IMR-90 (cell line): ENCODE results near the gene IKBIP. TPM values are rescaled to one million over a fixed set of nuclear protein-coding genes. Genes with fewer than 3 reads are reported as not detected.

ENCODE experiments used
- ATAC-seq: fragments of 200-7000 bp; cut with Tn5 transposase; 2 replicates; pipeline ENCODE4 v1.9.1; 2020; ENCODE audit warnings: low read depth, mild to moderate bottlenecking, moderate library complexity
- BruUV-seq: library from RNA; stranded (reverse); fragments of 400-500 nt; replicated peaks from 2 replicates; lab custom pipeline; 2021; lab: Mats Ljungman, UMichigan
- CTCF ChIA-PET: fragments of 300-600 bp; formaldehyde crosslinking; extraction: SDS; loops from one replicate; lab custom pipeline; 2021; ENCODE audit warnings: antibody characterized with exemption; lab: Yijun Ruan, JAX
- POLR2A ChIA-PET: fragments of 300-600 bp; sonication (Branson Sonifier 250); formaldehyde crosslinking; loops from one replicate; lab custom pipeline; 2022; ENCODE audit warnings: antibody characterized with exemption; ENCODE audit not compliant: unreplicated experiment; lab: Charles Lee
- DNase-seq: peaks from one replicate; pipeline ENCODE4 v3.0.0; 2013
- H2AFZ ChIP-seq: replicated peaks from 2 replicates; pipeline ENCODE3; 2013; ENCODE audit warnings: low read length, mild to moderate bottlenecking; ENCODE audit not compliant: poor library complexity
- H2AK5ac ChIP-seq: 2 replicates; pipeline ENCODE4 v1.6.1; 2013; ENCODE audit warnings: low read depth, low read length, inconsistent platforms
- H2AK9ac ChIP-seq: replicated peaks from 2 replicates; pipeline ENCODE3; 2013; ENCODE audit warnings: mild to moderate bottlenecking, low read depth, low read length, moderate library complexity; ENCODE audit not compliant: poor library complexity
- H2BK120ac ChIP-seq: 2 replicates; pipeline ENCODE4 v1.6.1; 2013; ENCODE audit warnings: low read depth, low read length, inconsistent platforms
- H2BK15ac ChIP-seq: 3 replicates; pipeline ENCODE4 v1.6.1; 2013; ENCODE audit warnings: low read depth, low read length, inconsistent platforms
- H2BK20ac ChIP-seq: 2 replicates; pipeline ENCODE4 v1.6.1; 2013; ENCODE audit warnings: low read depth, mild to moderate bottlenecking, inconsistent platforms, low read length, moderate library complexity
- H2BK5ac ChIP-seq: 2 replicates; pipeline ENCODE4 v1.6.1; 2013; ENCODE audit warnings: mild to moderate bottlenecking, low read depth, low read length, inconsistent platforms; ENCODE audit not compliant: poor library complexity, severe bottlenecking
- H3K14ac ChIP-seq: replicated peaks from 2 replicates; pipeline ENCODE4 v1.6.1; 2013; ENCODE audit warnings: low read depth, low read length, inconsistent platforms
- H3K18ac ChIP-seq: 2 replicates; pipeline ENCODE4 v1.6.1; 2013; ENCODE audit warnings: low read depth, low read length, control low read depth
- H3K23ac ChIP-seq: 2 replicates; pipeline ENCODE4 v1.6.1; 2013; ENCODE audit warnings: low read depth, low read length, inconsistent platforms
- H3K27ac ChIP-seq: 2 replicates; pipeline ENCODE4 v1.5.1; 2013; ENCODE audit warnings: mild to moderate bottlenecking, control low read depth, low read length; ENCODE audit not compliant: insufficient read depth
- H3K27me3 ChIP-seq: 2 replicates; pipeline ENCODE4 v1.6.1; 2013; ENCODE audit warnings: low read length; ENCODE audit not compliant: control insufficient read depth, insufficient read depth
- H3K36me3 ChIP-seq: 2 replicates; pipeline ENCODE4 v1.6.1; 2013; ENCODE audit warnings: low read length, mixed read lengths; ENCODE audit not compliant: control insufficient read depth, insufficient read depth
- H3K4ac ChIP-seq: 2 replicates; pipeline ENCODE4 v1.6.1; 2013; ENCODE audit warnings: low read depth, low read length, inconsistent platforms
- H3K4me1 ChIP-seq: 2 replicates; pipeline ENCODE4 v1.6.1; 2013; ENCODE audit warnings: low read length, mixed read lengths; ENCODE audit not compliant: control insufficient read depth, insufficient read depth
- H3K4me2 ChIP-seq: 2 replicates; pipeline ENCODE4 v1.6.1; 2013; ENCODE audit warnings: low read depth, mild to moderate bottlenecking, control low read depth, low read length, moderate library complexity
- H3K4me3 ChIP-seq: 2 replicates; pipeline ENCODE4 v1.5.1; 2013; ENCODE audit warnings: low read depth, mild to moderate bottlenecking, control low read depth, low read length, moderate library complexity; ENCODE audit not compliant: insufficient read depth
- H3K56ac ChIP-seq: 2 replicates; pipeline ENCODE4 v1.6.1; 2013; ENCODE audit warnings: low read length, inconsistent platforms; ENCODE audit not compliant: insufficient read depth; ENCODE audit errors: extremely low read depth
- H3K79me1 ChIP-seq, 2 experiments: 2 replicates each; pipeline ENCODE4 v1.6.1; 2013; ENCODE audit warnings: low read length in 2 of 2, inconsistent platforms in 1 of 2, low read depth in 1 of 2
- H3K9ac ChIP-seq: 2 replicates; pipeline ENCODE4 v1.6.1; 2013; ENCODE audit warnings: low read depth, low read length, control low read depth
- H3K9me1 ChIP-seq: 2 replicates; pipeline ENCODE4 v1.6.1; 2013; ENCODE audit warnings: low read length, inconsistent platforms; ENCODE audit not compliant: insufficient read depth
- H3K9me3 ChIP-seq: 2 replicates; pipeline ENCODE4 v1.6.1; 2013; ENCODE audit warnings: low read length; ENCODE audit not compliant: control insufficient read depth, insufficient read depth
- H4K20me1 ChIP-seq: 2 replicates; pipeline ENCODE4 v1.6.1; 2013; ENCODE audit warnings: low read length, inconsistent platforms; ENCODE audit not compliant: insufficient read depth
- H4K5ac ChIP-seq: 2 replicates; pipeline ENCODE4 v1.6.1; 2013; ENCODE audit warnings: mild to moderate bottlenecking, low read depth, low read length, control low read depth
- H4K8ac ChIP-seq, 2 experiments: 2 replicates each; pipeline ENCODE4 v1.6.1; 2013; ENCODE audit warnings: low read depth in 2 of 2, low read length in 2 of 2, control low read depth in 1 of 2, inconsistent platforms in 1 of 2
- H4K91ac ChIP-seq: 2 replicates; pipeline ENCODE4 v1.6.1; 2013; ENCODE audit warnings: low read depth, low read length, inconsistent platforms; ENCODE audit not compliant: insufficient read depth
- CEBPB ChIP-seq: IDR thresholded peaks from 2 replicates; pipeline ENCODE4 v1.6.1; 2012; ENCODE audit warnings: low read depth, low read length, improper control_type of control experiment
- CHD1 ChIP-seq: IDR thresholded peaks from 2 replicates; pipeline ENCODE4 v1.6.1; 2012; ENCODE audit warnings: low read depth, low read length, improper control_type of control experiment
- FOS ChIP-seq: fragments of 150-350 bp; IDR thresholded peaks from 2 replicates; pipeline ENCODE4 v1.6.1; 2016; ENCODE audit warnings: low read depth, low read length
- MAFK ChIP-seq: IDR thresholded peaks from 2 replicates; pipeline ENCODE4 v1.6.1; 2012; ENCODE audit warnings: low read depth, low read length, improper control_type of control experiment
- MAZ ChIP-seq: IDR thresholded peaks from 2 replicates; pipeline ENCODE4 v1.6.1; 2012; ENCODE audit warnings: low read depth, mild to moderate bottlenecking, low read length, improper control_type of control experiment, moderate library complexity, borderline replicate concordance
- NFE2L2 ChIP-seq: fragments of 150-350 bp; IDR thresholded peaks from 2 replicates; pipeline ENCODE4 v1.6.1; 2016; ENCODE audit warnings: low read depth, mild to moderate bottlenecking, low read length
- POLR2A ChIP-seq: IDR thresholded peaks from 2 replicates; pipeline ENCODE4 v1.6.1; 2012; ENCODE audit warnings: mild to moderate bottlenecking, low read depth, low read length
- RAD21 ChIP-seq: IDR thresholded peaks from 2 replicates; pipeline ENCODE4 v1.6.1; 2012; ENCODE audit warnings: low read length, improper control_type of control experiment
- RCOR1 ChIP-seq: IDR thresholded peaks from 2 replicates; pipeline ENCODE4 v1.6.1; 2012; ENCODE audit warnings: mild to moderate bottlenecking, low read length, improper control_type of control experiment; ENCODE audit not compliant: insufficient replicate concordance
- RFX5 ChIP-seq: IDR thresholded peaks from 2 replicates; pipeline ENCODE4 v1.8.0; 2012; ENCODE audit warnings: low read depth, mild to moderate bottlenecking, low read length, moderate library complexity
- SMC3 ChIP-seq: fragments of 150-350 bp; IDR thresholded peaks from 2 replicates; pipeline ENCODE4 v1.6.1; 2016; ENCODE audit warnings: low read depth, mild to moderate bottlenecking, antibody characterized with exemption, low read length, moderate library complexity
- WGBS, 2 experiments: methylation state at CpG; one replicate each; pipeline versions ENCODE4 v1.1.5 to v1.1.7; 2013; ENCODE audit warnings: missing lambda C conversion rate in 2 of 2; ENCODE audit not compliant: insufficient read length in 1 of 2; ENCODE audit errors: extremely low coverage in 2 of 2; 5-methylcytosine and 5-hydroxymethylcytosine counted together
- dilution Hi-C: fragments of 300-500 bp; cut with HindIII; formaldehyde crosslinking; loops from one replicate; pipeline ENCODE4 v1.14.3; 2018; ENCODE audit warnings: low sequenced_read_pairs; ENCODE audit not compliant: unreplicated experiment
- in situ Hi-C: fragments of 300-500 bp; cut with MboI; formaldehyde crosslinking; loops from 3 replicates; pipeline ENCODE4 v1.14.3; 2019; ENCODE audit warnings: low sequenced_read_pairs, inconsistent platforms, mixed read lengths
- intact Hi-C: fragments of 100-400 bp; cut with micrococcal nuclease; formaldehyde crosslinking; loops from 2 replicates; pipeline ENCODE4 v1.10.0; 2022
- polyA plus RNA-seq, 3 experiments: library from polyadenylated mRNA; depleted of rRNA; stranded (reverse); fragments of >200 nt; gene quantifications; 2 replicates each; pipeline ENCODE4 v1.2.3, GENCODE V29; 2012; ENCODE audit warnings: low replicate concordance in 1 of 3
- total RNA-seq: library from RNA; depleted of rRNA; stranded (reverse); fragments of >200 nt; gene quantifications from 2 replicates; pipeline ENCODE4 v1.2.3, GENCODE V29; 2012
- TF ChIP-seq, protein P1 (sequence below): fragments of 150-350 bp; IDR thresholded peaks from 2 replicates; pipeline ENCODE4 v1.6.1; 2016; ENCODE audit warnings: low read depth, mild to moderate bottlenecking, low read length, moderate library complexity, borderline replicate concordance
- TF ChIP-seq, protein P2 (sequence below): fragments of 150-350 bp; IDR thresholded peaks from 2 replicates; pipeline ENCODE4 v1.6.1; 2017; ENCODE audit warnings: mild to moderate bottlenecking, antibody characterized with exemption, low read length, low read depth
- TF ChIP-seq, protein P3 (sequence below): conservative IDR thresholded peaks from 2 replicates; pipeline ENCODE4 v1.5.1; 2012; ENCODE audit warnings: mild to moderate bottlenecking, low read depth, low read length, improper control_type of control experiment

Gene IKBIP
- total and polyA plus RNA-seq, 2 of the 4 experiments (the other 2 are of a cell fraction), result 37.1 to 52.7 TPM

DNA sequence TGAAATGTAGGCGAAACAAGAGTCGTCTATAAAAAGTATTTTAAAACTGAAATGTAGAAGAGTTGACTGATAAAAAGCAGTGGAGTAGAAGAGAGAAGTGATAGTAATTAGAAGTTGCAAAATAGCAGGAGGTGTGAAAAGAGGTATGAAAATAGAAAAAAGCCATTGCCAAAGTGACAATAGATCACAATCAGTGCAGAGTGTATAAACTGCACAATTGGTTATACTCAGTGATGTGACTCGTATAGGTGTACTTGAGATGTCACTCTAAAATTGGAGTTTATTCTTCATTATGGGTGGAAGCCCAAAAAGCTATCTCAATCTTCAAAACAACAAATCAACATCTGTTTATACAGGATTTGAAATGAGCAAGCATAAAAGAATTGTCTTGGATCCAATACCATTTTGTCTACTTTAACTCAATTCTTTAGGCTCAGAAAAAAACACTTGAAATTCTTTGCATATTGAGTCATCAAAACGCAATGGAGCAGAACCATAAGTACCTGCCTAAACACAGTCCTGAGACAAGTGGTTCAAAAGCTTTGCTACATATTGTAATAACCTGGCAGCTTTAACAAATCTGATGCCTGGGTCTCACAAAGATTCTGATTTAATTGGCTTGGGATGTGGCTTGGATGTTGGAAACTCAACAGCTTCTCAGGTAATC, 8.8 kb downstream of the IKBIP start:
- DNase-seq (peak; percentile 77), ATAC-seq (peak; percentile 92)
- intact Hi-C loops (no loop called here), dilution Hi-C loops (no loop called here), in situ Hi-C loops (loop anchor here (5.0 kb wide), 1 partner anchor 33 kb away; no protein-coding TSS in a partner anchor)
- Histone ChIP-seq H3K4me2 (peak overlapping the region; percentile 58; the same call in 1 of the 2 replicates), H3K9me3 (no peaks in the 10 kb centered on the region), H4K20me1 (peaks cover 22% of the 10 kb centered on the region), H3K27me3 (no peaks in the 10 kb centered on the region), H3K14ac (no peak overlapping the region), H2BK120ac (no peak overlapping the region), H2BK20ac (peak overlapping the region; percentile 44; the same call in 1 of the 2 replicates), H4K91ac (peak overlapping the region; percentile 14; the same call in 1 of the 2 replicates), H3K79me1 (peaks cover 15 to 55% of the 10 kb centered on the region in 2 experiments), H3K56ac (peak overlapping the region; percentile 13; the same call in 1 of the 2 replicates), H3K18ac (no peak overlapping the region), H3K9ac (no peak overlapping the region), H2AK9ac (no peak overlapping the region), H4K8ac (no peak overlapping the region), H3K4me3 (no peak overlapping the region), H2AK5ac (no peak overlapping the region), H2BK5ac (peak overlapping the region; percentile 67), H2AFZ (no peak overlapping the region), H3K9me1 (peaks cover 6% of the 10 kb centered on the region), H3K4me1 (peaks cover 6% of the 10 kb centered on the region; the same call in 1 of the 2 replicates), H4K5ac (no peak overlapping the region), H3K23ac (0 out of 2 replicates have a peak overlapping the region, but pooled peaks have one; percentile 46), H3K27ac (no peak overlapping the region), H3K4ac (no peak overlapping the region), H2BK15ac (0 out of 3 replicates have a peak overlapping the region, but pooled peaks have one; percentile 7), H3K36me3 (peaks cover 18% of the 10 kb centered on the region)
- WGBS, 2 experiments, result 100% methylated on average over 2 of the region's 4 CpGs; no CpG with 5 or more reads in 1 of the 2 experiments
- BruUV-seq, result no TSS peak
- POLR2A ChIA-PET, result no interaction called here
- CTCF ChIA-PET, result interaction anchor here (0.9 kb wide), 1 partner anchor 14 kb away, joined by 3 read pairs; no protein-coding TSS in a partner anchor
- no peak for TF ChIP-seq RAD21
- no peak for TF ChIP-seq NFE2L2
- TF ChIP-seq, protein P1, sequence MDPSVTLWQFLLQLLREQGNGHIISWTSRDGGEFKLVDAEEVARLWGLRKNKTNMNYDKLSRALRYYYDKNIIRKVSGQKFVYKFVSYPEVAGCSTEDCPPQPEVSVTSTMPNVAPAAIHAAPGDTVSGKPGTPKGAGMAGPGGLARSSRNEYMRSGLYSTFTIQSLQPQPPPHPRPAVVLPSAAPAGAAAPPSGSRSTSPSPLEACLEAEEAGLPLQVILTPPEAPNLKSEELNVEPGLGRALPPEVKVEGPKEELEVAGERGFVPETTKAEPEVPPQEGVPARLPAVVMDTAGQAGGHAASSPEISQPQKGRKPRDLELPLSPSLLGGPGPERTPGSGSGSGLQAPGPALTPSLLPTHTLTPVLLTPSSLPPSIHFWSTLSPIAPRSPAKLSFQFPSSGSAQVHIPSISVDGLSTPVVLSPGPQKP, result no peak
- no peak for TF ChIP-seq SMC3
- TF ChIP-seq CEBPB, result no peak
- TF ChIP-seq, protein P2, sequence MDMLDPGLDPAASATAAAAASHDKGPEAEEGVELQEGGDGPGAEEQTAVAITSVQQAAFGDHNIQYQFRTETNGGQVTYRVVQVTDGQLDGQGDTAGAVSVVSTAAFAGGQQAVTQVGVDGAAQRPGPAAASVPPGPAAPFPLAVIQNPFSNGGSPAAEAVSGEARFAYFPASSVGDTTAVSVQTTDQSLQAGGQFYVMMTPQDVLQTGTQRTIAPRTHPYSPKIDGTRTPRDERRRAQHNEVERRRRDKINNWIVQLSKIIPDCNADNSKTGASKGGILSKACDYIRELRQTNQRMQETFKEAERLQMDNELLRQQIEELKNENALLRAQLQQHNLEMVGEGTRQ, result no peak
- TF ChIP-seq RFX5, result no peak
- TF ChIP-seq POLR2A, result no peak
- TF ChIP-seq, protein P3, sequence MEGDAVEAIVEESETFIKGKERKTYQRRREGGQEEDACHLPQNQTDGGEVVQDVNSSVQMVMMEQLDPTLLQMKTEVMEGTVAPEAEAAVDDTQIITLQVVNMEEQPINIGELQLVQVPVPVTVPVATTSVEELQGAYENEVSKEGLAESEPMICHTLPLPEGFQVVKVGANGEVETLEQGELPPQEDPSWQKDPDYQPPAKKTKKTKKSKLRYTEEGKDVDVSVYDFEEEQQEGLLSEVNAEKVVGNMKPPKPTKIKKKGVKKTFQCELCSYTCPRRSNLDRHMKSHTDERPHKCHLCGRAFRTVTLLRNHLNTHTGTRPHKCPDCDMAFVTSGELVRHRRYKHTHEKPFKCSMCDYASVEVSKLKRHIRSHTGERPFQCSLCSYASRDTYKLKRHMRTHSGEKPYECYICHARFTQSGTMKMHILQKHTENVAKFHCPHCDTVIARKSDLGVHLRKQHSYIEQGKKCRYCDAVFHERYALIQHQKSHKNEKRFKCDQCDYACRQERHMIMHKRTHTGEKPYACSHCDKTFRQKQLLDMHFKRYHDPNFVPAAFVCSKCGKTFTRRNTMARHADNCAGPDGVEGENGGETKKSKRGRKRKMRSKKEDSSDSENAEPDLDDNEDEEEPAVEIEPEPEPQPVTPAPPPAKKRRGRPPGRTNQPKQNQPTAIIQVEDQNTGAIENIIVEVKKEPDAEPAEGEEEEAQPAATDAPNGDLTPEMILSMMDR, result no peak
- TF ChIP-seq MAFK, result no peak
- TF ChIP-seq RCOR1, result no peak
- no peak for TF ChIP-seq FOS
- no peak for TF ChIP-seq MAZ
- no peak for TF ChIP-seq CHD1
